ENCODE data around the gene ACAP3. TPM values are rescaled to one million over a fixed set of nuclear protein-coding genes. Genes with fewer than 3 reads are reported as not detected.

The ACAP3 gene
- total and polyA plus RNA-seq, 2 experiments from 2014 or later, result 8.1 to 31.9 TPM

DNA sequence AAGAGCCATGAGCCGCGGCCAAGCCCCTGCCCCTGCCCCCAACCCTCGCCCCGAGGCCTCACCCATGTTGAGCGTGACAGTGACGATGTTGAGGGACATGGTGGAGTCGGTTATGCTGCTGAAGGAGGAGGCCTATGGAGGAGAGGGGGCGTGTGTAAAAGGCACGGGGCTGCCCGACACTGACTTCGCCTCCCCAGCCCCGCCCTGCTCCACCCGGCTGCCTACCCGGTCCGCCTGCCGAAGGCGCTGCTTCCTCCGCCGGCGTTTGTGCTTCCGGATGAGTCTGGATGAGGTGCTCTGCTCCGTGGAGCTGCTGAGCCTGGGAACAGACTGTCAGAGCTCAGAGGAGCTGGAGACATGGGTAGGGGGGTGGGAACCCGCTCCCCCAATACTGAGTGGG, 32.5 kb upstream of the ACAP3 start:
- H2AFZ ChIP-seq, result no peak overlapping the region
- no peak overlapping the region for H3K27ac Mint-ChIP-seq
- no peaks in the 10 kb centered on the region for H3K79me2 ChIP-seq (replicated peaks; ENCODE audit: insufficient read depth)

More for the DNA sequence above, 32.5 kb upstream of the ACAP3 start:
- no peaks in the 10 kb centered on the region for H3K36me3 ChIP-seq (ENCODE audit: insufficient read depth)
- no peaks in the 10 kb centered on the region for H3K9me2 ChIP-seq (ENCODE audit: insufficient read depth)
- Mint-ChIP-seq H3K36me3 (ENCODE audit: low read depth) (peaks cover 18% of the 10 kb centered on the region), H3K27me3 (ENCODE audit: insufficient read depth, low read depth, poor library complexity) (peaks cover 6% of the 10 kb centered on the region), H3K9me3 (no peaks in the 10 kb centered on the region; the same call in 2 of the 3 replicates), H3K4me3 (no peak overlapping the region), H3K4me1 (no peaks in the 10 kb centered on the region; the same call in 2 of the 3 replicates)
- H3K4me1 ChIP-seq (ENCODE audit: insufficient read depth), result no peaks in the 10 kb centered on the region
- no peak for ATAC-seq
- DNase-seq (ENCODE audit: low spot score), result no peak
- H3K27me3 ChIP-seq (ENCODE audit: insufficient read depth), result no peaks in the 10 kb centered on the region
- H3K4me3 ChIP-seq, result no peak overlapping the region
- H3K27ac ChIP-seq (ENCODE audit: low read depth), result no peak overlapping the region
- 0 out of 2 replicates have a peak, but pooled peaks cover 3% of the 10 kb centered on the region for H4K20me1 ChIP-seq (replicated peaks; ENCODE audit: insufficient read depth)
- no peak overlapping the region for H3K4me2 ChIP-seq
- no peak for TF ChIP-seq CREB1 (CRISPR knock-in tag; IDR thresholded peaks at IDR 0.05; ENCODE audit: low read depth)
- no peak for TF ChIP-seq ZNF114 (CRISPR knock-in tag; IDR thresholded peaks at IDR 0.05)
- no peak for TF ChIP-seq ZNF331 (CRISPR knock-in tag; IDR thresholded peaks at IDR 0.05; ENCODE audit: low read depth)
- TF ChIP-seq, protein P1, sequence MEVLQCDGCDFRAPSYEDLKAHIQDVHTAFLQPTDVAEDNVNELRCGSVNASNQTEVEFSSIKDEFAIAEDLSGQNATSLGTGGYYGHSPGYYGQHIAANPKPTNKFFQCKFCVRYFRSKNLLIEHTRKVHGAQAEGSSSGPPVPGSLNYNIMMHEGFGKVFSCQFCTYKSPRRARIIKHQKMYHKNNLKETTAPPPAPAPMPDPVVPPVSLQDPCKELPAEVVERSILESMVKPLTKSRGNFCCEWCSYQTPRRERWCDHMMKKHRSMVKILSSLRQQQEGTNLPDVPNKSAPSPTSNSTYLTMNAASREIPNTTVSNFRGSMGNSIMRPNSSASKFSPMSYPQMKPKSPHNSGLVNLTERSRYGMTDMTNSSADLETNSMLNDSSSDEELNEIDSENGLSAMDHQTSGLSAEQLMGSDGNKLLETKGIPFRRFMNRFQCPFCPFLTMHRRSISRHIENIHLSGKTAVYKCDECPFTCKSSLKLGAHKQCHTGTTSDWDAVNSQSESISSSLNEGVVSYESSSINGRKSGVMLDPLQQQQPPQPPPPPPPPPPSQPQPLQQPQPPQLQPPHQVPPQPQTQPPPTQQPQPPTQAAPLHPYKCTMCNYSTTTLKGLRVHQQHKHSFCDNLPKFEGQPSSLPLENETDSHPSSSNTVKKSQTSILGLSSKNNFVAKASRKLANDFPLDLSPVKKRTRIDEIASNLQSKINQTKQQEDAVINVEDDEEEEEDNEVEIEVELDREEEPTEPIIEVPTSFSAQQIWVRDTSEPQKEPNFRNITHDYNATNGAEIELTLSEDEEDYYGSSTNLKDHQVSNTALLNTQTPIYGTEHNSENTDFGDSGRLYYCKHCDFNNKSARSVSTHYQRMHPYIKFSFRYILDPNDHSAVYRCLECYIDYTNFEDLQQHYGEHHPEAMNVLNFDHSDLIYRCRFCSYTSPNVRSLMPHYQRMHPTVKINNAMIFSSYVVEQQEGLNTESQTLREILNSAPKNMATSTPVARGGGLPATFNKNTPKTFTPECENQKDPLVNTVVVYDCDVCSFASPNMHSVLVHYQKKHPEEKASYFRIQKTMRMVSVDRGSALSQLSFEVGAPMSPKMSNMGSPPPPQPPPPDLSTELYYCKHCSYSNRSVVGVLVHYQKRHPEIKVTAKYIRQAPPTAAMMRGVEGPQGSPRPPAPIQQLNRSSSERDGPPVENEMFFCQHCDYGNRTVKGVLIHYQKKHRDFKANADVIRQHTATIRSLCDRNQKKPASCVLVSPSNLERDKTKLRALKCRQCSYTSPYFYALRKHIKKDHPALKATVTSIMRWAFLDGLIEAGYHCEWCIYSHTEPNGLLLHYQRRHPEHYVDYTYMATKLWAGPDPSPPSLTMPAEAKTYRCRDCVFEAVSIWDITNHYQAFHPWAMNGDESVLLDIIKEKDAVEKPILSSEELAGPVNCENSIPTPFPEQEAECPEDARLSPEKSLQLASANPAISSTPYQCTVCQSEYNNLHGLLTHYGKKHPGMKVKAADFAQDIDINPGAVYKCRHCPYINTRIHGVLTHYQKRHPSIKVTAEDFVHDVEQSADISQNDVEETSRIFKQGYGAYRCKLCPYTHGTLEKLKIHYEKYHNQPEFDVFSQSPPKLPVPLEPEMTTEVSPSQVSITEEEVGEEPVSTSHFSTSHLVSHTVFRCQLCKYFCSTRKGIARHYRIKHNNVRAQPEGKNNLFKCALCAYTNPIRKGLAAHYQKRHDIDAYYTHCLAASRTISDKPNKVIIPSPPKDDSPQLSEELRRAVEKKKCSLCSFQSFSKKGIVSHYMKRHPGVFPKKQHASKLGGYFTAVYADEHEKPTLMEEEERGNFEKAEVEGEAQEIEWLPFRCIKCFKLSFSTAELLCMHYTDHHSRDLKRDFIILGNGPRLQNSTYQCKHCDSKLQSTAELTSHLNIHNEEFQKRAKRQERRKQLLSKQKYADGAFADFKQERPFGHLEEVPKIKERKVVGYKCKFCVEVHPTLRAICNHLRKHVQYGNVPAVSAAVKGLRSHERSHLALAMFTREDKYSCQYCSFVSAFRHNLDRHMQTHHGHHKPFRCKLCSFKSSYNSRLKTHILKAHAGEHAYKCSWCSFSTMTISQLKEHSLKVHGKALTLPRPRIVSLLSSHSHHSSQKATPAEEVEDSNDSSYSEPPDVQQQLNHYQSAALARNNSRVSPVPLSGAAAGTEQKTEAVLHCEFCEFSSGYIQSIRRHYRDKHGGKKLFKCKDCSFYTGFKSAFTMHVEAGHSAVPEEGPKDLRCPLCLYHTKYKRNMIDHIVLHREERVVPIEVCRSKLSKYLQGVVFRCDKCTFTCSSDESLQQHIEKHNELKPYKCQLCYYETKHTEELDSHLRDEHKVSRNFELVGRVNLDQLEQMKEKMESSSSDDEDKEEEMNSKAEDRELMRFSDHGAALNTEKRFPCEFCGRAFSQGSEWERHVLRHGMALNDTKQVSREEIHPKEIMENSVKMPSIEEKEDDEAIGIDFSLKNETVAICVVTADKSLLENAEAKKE (CRISPR knock-in tag; IDR thresholded peaks at IDR 0.05), result no peak
- no peak for TF ChIP-seq CTCF (conservative IDR thresholded peaks at IDR 0.05; ENCODE audit: low read depth in 2 of 2)
- no peak for TF ChIP-seq EZH2phosphoT487 (IDR thresholded peaks at IDR 0.05; ENCODE audit: unreplicated experiment)
- no peak for TF ChIP-seq STAT1 (IDR thresholded peaks at IDR 0.05; ENCODE audit: unreplicated experiment)
- TF ChIP-seq JUNB (IDR thresholded peaks at IDR 0.05; ENCODE audit: unreplicated experiment), result no peak
- TF ChIP-seq, protein P2, sequence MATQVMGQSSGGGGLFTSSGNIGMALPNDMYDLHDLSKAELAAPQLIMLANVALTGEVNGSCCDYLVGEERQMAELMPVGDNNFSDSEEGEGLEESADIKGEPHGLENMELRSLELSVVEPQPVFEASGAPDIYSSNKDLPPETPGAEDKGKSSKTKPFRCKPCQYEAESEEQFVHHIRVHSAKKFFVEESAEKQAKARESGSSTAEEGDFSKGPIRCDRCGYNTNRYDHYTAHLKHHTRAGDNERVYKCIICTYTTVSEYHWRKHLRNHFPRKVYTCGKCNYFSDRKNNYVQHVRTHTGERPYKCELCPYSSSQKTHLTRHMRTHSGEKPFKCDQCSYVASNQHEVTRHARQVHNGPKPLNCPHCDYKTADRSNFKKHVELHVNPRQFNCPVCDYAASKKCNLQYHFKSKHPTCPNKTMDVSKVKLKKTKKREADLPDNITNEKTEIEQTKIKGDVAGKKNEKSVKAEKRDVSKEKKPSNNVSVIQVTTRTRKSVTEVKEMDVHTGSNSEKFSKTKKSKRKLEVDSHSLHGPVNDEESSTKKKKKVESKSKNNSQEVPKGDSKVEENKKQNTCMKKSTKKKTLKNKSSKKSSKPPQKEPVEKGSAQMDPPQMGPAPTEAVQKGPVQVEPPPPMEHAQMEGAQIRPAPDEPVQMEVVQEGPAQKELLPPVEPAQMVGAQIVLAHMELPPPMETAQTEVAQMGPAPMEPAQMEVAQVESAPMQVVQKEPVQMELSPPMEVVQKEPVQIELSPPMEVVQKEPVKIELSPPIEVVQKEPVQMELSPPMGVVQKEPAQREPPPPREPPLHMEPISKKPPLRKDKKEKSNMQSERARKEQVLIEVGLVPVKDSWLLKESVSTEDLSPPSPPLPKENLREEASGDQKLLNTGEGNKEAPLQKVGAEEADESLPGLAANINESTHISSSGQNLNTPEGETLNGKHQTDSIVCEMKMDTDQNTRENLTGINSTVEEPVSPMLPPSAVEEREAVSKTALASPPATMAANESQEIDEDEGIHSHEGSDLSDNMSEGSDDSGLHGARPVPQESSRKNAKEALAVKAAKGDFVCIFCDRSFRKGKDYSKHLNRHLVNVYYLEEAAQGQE (IDR thresholded peaks at IDR 0.05; ENCODE audit: unreplicated experiment), result no peak
- TF ChIP-seq EZH2 (IDR thresholded peaks at IDR 0.05; ENCODE audit: low read depth, unreplicated experiment), result no peak
- TF ChIP-seq POLR2AphosphoS5 (IDR thresholded peaks at IDR 0.05; ENCODE audit: low read depth), result no peak
- H3F3A ChIP-seq (replicated peaks; ENCODE audit: low read depth), result peaks cover 13% of the 10 kb centered on the region

Data from GM23338 (cell line).